DOHH2 (cell line): Measurements from ENCODE around the gene ARID1B.

ENCODE experiments used
- H3F3A ChIP-seq: fragments of 200-600 bp; sonication (generic), shearing (Covaris generic); 2 replicates; pipeline ENCODE4 v1.6.0; 2016; ENCODE audit warnings: antibody characterized with exemption, mild to moderate bottlenecking; ENCODE audit not compliant: control insufficient read depth, insufficient read depth
- H3K27ac ChIP-seq: fragments of 200-600 bp; sonication (generic); 2 replicates; pipeline ENCODE4 v1.5.1; 2014; ENCODE audit warnings: low read depth, mild to moderate bottlenecking, low read length, moderate library complexity
- H3K27me3 ChIP-seq: fragments of 200-600 bp; sonication (generic); 2 replicates; pipeline ENCODE4 v1.6.1; 2014; ENCODE audit warnings: mild to moderate bottlenecking, low read length, mixed read lengths; ENCODE audit not compliant: control insufficient read depth
- H3K36me3 ChIP-seq: fragments of 200-600 bp; sonication (generic); 2 replicates; pipeline ENCODE4 v1.6.1; 2014; ENCODE audit warnings: mild to moderate bottlenecking, low read length, moderate library complexity, mixed read lengths; ENCODE audit not compliant: control insufficient read depth
- H3K4me1 ChIP-seq: fragments of 200-600 bp; sonication (generic); 2 replicates; pipeline ENCODE4 v1.6.1; 2014; ENCODE audit warnings: mild to moderate bottlenecking, low read length, mixed read lengths; ENCODE audit not compliant: control insufficient read depth
- H3K4me2 ChIP-seq: fragments of 200-600 bp; sonication (generic); 2 replicates; pipeline ENCODE4 v1.6.0; 2014; ENCODE audit warnings: mild to moderate bottlenecking, low read length, moderate library complexity
- H3K4me3 ChIP-seq: fragments of 200-600 bp; sonication (generic); 2 replicates; pipeline ENCODE4 v1.5.1; 2014; ENCODE audit warnings: mild to moderate bottlenecking, low read length, mixed read lengths
- H3K79me2 ChIP-seq: fragments of 200-600 bp; sonication (generic); 2 replicates; pipeline ENCODE4 v1.6.1; 2014; ENCODE audit warnings: mild to moderate bottlenecking, low read length, mixed read lengths; ENCODE audit not compliant: control insufficient read depth
- H3K9me2 ChIP-seq: fragments of 200-600 bp; sonication (generic); replicated peaks from 2 replicates; pipeline ENCODE4 v1.6.1; 2014; ENCODE audit warnings: mild to moderate bottlenecking, low read length, mixed read lengths; ENCODE audit not compliant: control insufficient read depth
- H3K9me3 ChIP-seq: fragments of 200-600 bp; sonication (generic); 2 replicates; pipeline ENCODE4 v1.6.1; 2014; ENCODE audit warnings: antibody characterized with exemption, low read length, mixed read lengths; ENCODE audit not compliant: control insufficient read depth, insufficient read depth
- H4K20me1 ChIP-seq: fragments of 200-600 bp; sonication (generic); 2 replicates; pipeline ENCODE4 v1.6.0; 2014; ENCODE audit warnings: low read depth, mild to moderate bottlenecking, antibody characterized with exemption, low read length, moderate library complexity; ENCODE audit not compliant: control insufficient read depth, insufficient read depth
- CTCF ChIP-seq: fragments of 200-600 bp; sonication (generic); IDR thresholded peaks from one replicate; pipeline ENCODE4 v1.5.1; 2014; ENCODE audit warnings: antibody characterized with exemption, mild to moderate bottlenecking, low read depth, low read length; ENCODE audit not compliant: poor library complexity, severe bottlenecking
- EZH2phosphoT487 ChIP-seq: fragments of 200-600 bp; sonication (generic); IDR thresholded peaks from 2 replicates; pipeline ENCODE4 v1.6.1; 2017; ENCODE audit warnings: borderline replicate concordance, mild to moderate bottlenecking, antibody characterized with exemption, low read length, moderate library complexity, mixed read lengths

Gene ARID1B

GRCh38 chr6:157119502-157120027 lies 342.4 kb downstream of the ARID1B start:
- H3K79me2 ChIP-seq: no peaks in the 10 kb centered on the region
- no peak for TF ChIP-seq EZH2phosphoT487
- TF ChIP-seq CTCF: no peak
- H3F3A ChIP-seq: peaks cover 2% of the 10 kb centered on the region
- no peaks in the 10 kb centered on the region for H3K9me2 ChIP-seq
- H4K20me1 ChIP-seq: peaks cover 6% of the 10 kb centered on the region; the same call in 1 of the 2 replicates
- H3K4me2 ChIP-seq: no peak overlapping the region
- no peak overlapping the region for H3K4me3 ChIP-seq
- H3K4me1 ChIP-seq: no peaks in the 10 kb centered on the region
- no peaks in the 10 kb centered on the region for H3K27me3 ChIP-seq
- H3K9me3 ChIP-seq: no peaks in the 10 kb centered on the region
- peaks cover 17% of the 10 kb centered on the region for H3K36me3 ChIP-seq
- H3K27ac ChIP-seq: no peak overlapping the region

DNA sequence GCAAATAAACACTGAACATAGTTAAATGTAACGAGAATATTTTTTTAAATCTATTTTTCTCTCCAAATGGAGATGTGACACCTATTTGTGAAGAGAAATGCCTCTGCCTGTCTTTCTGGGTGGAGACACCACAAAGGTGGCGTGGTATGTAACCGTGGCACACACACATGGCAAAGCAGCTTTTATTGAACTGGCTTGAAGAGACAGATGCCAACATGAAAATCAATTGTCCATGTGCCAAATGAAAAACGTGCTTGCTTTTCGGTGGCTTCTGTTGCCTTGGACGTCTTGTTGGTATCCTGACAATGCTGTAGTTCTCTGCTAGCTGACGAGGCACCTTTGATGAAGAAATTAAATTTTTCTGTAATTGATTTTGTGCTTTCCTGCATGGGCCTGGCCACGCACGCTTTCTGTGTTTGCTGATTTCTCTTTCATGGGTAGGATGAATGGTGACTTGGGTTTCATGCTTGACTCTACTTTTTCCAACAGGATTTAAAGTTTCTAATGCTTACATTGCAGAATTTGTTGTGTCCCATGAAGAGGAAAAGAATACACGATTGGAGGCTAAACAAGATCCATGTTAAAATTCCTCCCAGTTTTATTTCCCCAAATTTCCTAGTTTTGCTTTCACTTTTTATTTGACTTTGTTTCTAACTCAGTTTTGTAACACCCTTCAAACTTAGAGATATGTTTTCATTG lies 343.5 kb downstream of the ARID1B start:
- no peaks in the 10 kb centered on the region for H3K9me2 ChIP-seq
- no peak overlapping the region for H3K4me3 ChIP-seq
- H3K4me2 ChIP-seq: no peak overlapping the region
- peaks cover 2% of the 10 kb centered on the region for H3F3A ChIP-seq
- no peak overlapping the region for H3K27ac ChIP-seq
- no peaks in the 10 kb centered on the region for H3K27me3 ChIP-seq
- H3K9me3 ChIP-seq: no peaks in the 10 kb centered on the region
- H3K79me2 ChIP-seq: no peaks in the 10 kb centered on the region
- TF ChIP-seq EZH2phosphoT487 (no peak), CTCF (no peak)
- peaks cover 6% of the 10 kb centered on the region; the same call in 1 of the 2 replicates for H4K20me1 ChIP-seq
- peaks cover 17% of the 10 kb centered on the region for H3K36me3 ChIP-seq
- H3K4me1 ChIP-seq: no peaks in the 10 kb centered on the region

DNA sequence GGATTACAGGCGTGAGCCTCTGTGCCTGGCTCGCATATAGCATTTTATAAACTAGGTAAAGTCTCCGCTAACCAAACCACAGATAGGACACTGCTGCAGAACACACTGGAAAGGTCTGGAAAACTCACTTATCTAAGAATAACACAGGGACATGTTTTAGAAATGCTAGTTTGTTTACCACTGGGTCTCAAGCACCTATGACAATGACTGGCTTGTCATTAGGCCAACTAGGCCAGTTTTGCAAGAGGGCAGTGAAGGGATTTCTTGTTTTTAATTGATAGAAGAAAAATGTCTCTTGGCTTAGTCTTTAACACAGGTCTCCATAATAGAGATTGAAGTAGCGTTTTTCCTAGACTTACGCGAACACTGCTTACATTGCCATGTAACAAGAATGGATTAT lies 344.7 kb downstream of the ARID1B start:
- peaks cover 2% of the 10 kb centered on the region; the same call in 1 of the 2 replicates for H3F3A ChIP-seq
- peaks cover 21% of the 10 kb centered on the region for H3K36me3 ChIP-seq
- H3K9me3 ChIP-seq: no peaks in the 10 kb centered on the region
- no peaks in the 10 kb centered on the region for H3K79me2 ChIP-seq
- H3K4me2 ChIP-seq: no peak overlapping the region
- no peak overlapping the region for H3K4me3 ChIP-seq
- peaks cover 6% of the 10 kb centered on the region for H4K20me1 ChIP-seq
- no peaks in the 10 kb centered on the region for H3K27me3 ChIP-seq
- no peaks in the 10 kb centered on the region for H3K9me2 ChIP-seq
- H3K4me1 ChIP-seq: no peaks in the 10 kb centered on the region
- H3K27ac ChIP-seq: no peak overlapping the region
- no peak for TF ChIP-seq CTCF
- TF ChIP-seq EZH2phosphoT487: no peak
